H1 (cell line): ENCODE measurements around the gene SRF. TPM values are rescaled to one million over a fixed set of nuclear protein-coding genes. Genes with fewer than 3 reads are reported as not detected.

Experiments
- CTCF ChIA-PET: fragments of 300-600 bp; sonication (Branson Sonifier 250); formaldehyde crosslinking; loops from one replicate; lab custom pipeline; 2021; ENCODE audit not compliant: partially characterized antibody; lab: Charles Lee
- POLR2A ChIA-PET: fragments of 300-600 bp; sonication (Branson Sonifier 250); formaldehyde crosslinking; loops from one replicate; lab custom pipeline; 2021; ENCODE audit warnings: inconsistent platforms; ENCODE audit not compliant: partially characterized antibody; lab: Charles Lee
- DNase-seq, 2 experiments: peaks; one replicate each; pipeline versions ENCODE4 v3.0.0 to v3.0.0-alpha.2; 2010 to 2022; ENCODE audit warnings: low spot score in 2 of 2, low read depth in 1 of 2, mixed read lengths in 1 of 2
- FAIRE-seq: peaks from 2 replicates; lab custom pipeline; 2011; peaks lifted over from hg19 to GRCh38; lab: Jason Lieb, UNC
- H2AFZ ChIP-seq: 2 replicates; pipeline ENCODE4 v1.8.1; 2012; ENCODE audit warnings: low read length, inconsistent platforms
- H2AK5ac ChIP-seq: 2 replicates; pipeline ENCODE4 v1.6.1; 2013; ENCODE audit warnings: low read depth, low read length
- H2BK120ac ChIP-seq: replicated peaks from 2 replicates; pipeline ENCODE3; 2013; ENCODE audit warnings: low read depth, low read length, inconsistent platforms
- H2BK12ac ChIP-seq: 2 replicates; pipeline ENCODE4 v1.6.1; 2013; ENCODE audit warnings: low read depth, low read length
- H2BK15ac ChIP-seq: 2 replicates; pipeline ENCODE4 v1.6.1; 2013; ENCODE audit warnings: low read length
- H2BK20ac ChIP-seq: 2 replicates; pipeline ENCODE4 v1.6.1; 2013; ENCODE audit warnings: low read length
- H2BK5ac ChIP-seq: 2 replicates; pipeline ENCODE4 v1.6.1; 2013; ENCODE audit warnings: low read depth, low read length
- H3K14ac ChIP-seq: 2 replicates; pipeline ENCODE4 v1.6.1; 2013; ENCODE audit warnings: inconsistent platforms; ENCODE audit not compliant: insufficient read length
- H3K18ac ChIP-seq: 2 replicates; pipeline ENCODE4 v1.6.1; 2013; ENCODE audit warnings: low read length; ENCODE audit errors: extremely low read depth
- H3K23ac ChIP-seq: 2 replicates; pipeline ENCODE4 v1.6.1; 2013; ENCODE audit warnings: inconsistent platforms; ENCODE audit not compliant: insufficient read length
- H3K23me2 ChIP-seq: 2 replicates; pipeline ENCODE4 v1.6.1; 2013; ENCODE audit warnings: low read depth, low read length
- H3K27ac ChIP-seq: 2 replicates; pipeline ENCODE4 v1.6.1; 2011; ENCODE audit warnings: low read depth, low read length, inconsistent platforms
- H3K27me3 ChIP-seq, 4 experiments: replicated peaks in 1 of 4; 1 replicate in 1 of 4; 2 replicates in 3 of 4; pipeline versions ENCODE4 v1.6.1 to v1.8.1; 2011 to 2013; ENCODE audit warnings: low read length in 3 of 4, mild to moderate bottlenecking in 3 of 4, inconsistent platforms in 2 of 4, mixed read lengths in 2 of 4, moderate library complexity in 1 of 4; ENCODE audit not compliant: control insufficient read depth in 3 of 4, insufficient read depth in 3 of 4; ENCODE audit errors: extremely low read depth in 1 of 4
- H3K36me3 ChIP-seq, 4 experiments: 2 replicates each; pipeline versions ENCODE4 v1.6.1 to v1.8.1; 2011 to 2013; ENCODE audit warnings: mild to moderate bottlenecking in 4 of 4, low read length in 3 of 4, moderate library complexity in 2 of 4, control low read depth in 1 of 4, inconsistent platforms in 1 of 4; ENCODE audit not compliant: insufficient read depth in 4 of 4, control insufficient read depth in 2 of 4
- H3K4ac ChIP-seq: replicated peaks from 2 replicates; pipeline ENCODE3; 2013; ENCODE audit warnings: low read length, low read depth, mixed read lengths, inconsistent platforms; ENCODE audit not compliant: insufficient read length
- H3K4me1 ChIP-seq, 4 experiments: replicated peaks in 1 of 4; 1 replicate in 1 of 4; 2 replicates in 3 of 4; pipeline versions ENCODE4 v1.6.1 to v1.8.1; 2011 to 2013; ENCODE audit warnings: low read length in 3 of 4, inconsistent platforms in 2 of 4, mixed read lengths in 1 of 4; ENCODE audit not compliant: insufficient read depth in 4 of 4, control insufficient read depth in 3 of 4
- H3K4me2 ChIP-seq, 2 experiments: 2 replicates each; pipeline versions ENCODE4 v1.6.1 to v1.8.1; 2011 to 2013; ENCODE audit warnings: low read depth in 2 of 2, low read length in 2 of 2, control low read depth in 1 of 2, inconsistent platforms in 1 of 2, mild to moderate bottlenecking in 1 of 2; ENCODE audit not compliant: insufficient read depth in 1 of 2
- H3K4me3 ChIP-seq, 4 experiments: fragments of 200-600, 300-600 bp in 1 of 4; sonication (generic), shearing (Covaris generic), sonication (Bioruptor Twin) in 1 of 4; 2 replicates each; pipeline versions ENCODE4 v1.5.1 to v1.8.1; 2011 to 2016; ENCODE audit warnings: low read length in 4 of 4, low read depth in 3 of 4, control low read depth in 2 of 4, inconsistent platforms in 2 of 4, mild to moderate bottlenecking in 2 of 4, mixed read lengths in 1 of 4, moderate library complexity in 1 of 4; ENCODE audit not compliant: insufficient read depth in 2 of 4; ENCODE audit errors: extremely low read depth in 1 of 4
- H3K56ac ChIP-seq: replicated peaks from 2 replicates; pipeline ENCODE3; 2013; ENCODE audit warnings: low read depth, mild to moderate bottlenecking, mixed read lengths, low read length, inconsistent platforms; ENCODE audit not compliant: insufficient read length
- H3K79me1 ChIP-seq: 2 replicates; pipeline ENCODE4 v1.6.1; 2013; ENCODE audit warnings: low read depth, low read length, control low read depth
- H3K79me2 ChIP-seq, 2 experiments: 2 replicates each; pipeline versions ENCODE4 v1.6.1 to v1.8.1; 2012 to 2013; ENCODE audit warnings: low read length in 2 of 2, mild to moderate bottlenecking in 2 of 2, inconsistent platforms in 1 of 2; ENCODE audit not compliant: insufficient read depth in 2 of 2, control insufficient read depth in 1 of 2
- H3K9ac ChIP-seq, 4 experiments: replicated peaks in 1 of 4; 1 replicate in 1 of 4; 2 replicates in 3 of 4; pipeline versions ENCODE4 v1.6.1 to v1.8.1; 2011 to 2013; ENCODE audit warnings: low read depth in 3 of 4, low read length in 3 of 4, control low read depth in 2 of 4, mild to moderate bottlenecking in 2 of 4, moderate library complexity in 2 of 4, inconsistent platforms in 1 of 4; ENCODE audit errors: extremely low read depth in 1 of 4
- H3K9me3 ChIP-seq, 2 experiments: 2 replicates each; pipeline versions ENCODE4 v1.6.1 to v1.8.1; 2012 to 2013; ENCODE audit warnings: mild to moderate bottlenecking in 2 of 2, moderate library complexity in 2 of 2, control low read depth in 1 of 2, inconsistent platforms in 1 of 2, low read depth in 1 of 2, low read length in 1 of 2, mixed read lengths in 1 of 2; ENCODE audit not compliant: insufficient read depth in 2 of 2
- H4K20me1 ChIP-seq, 2 experiments: replicated peaks in 1 of 2; 2 replicates each; pipeline versions ENCODE3 to v1.8.1; 2011 to 2013; ENCODE audit warnings: inconsistent platforms in 2 of 2, low read length in 2 of 2, mild to moderate bottlenecking in 1 of 2; ENCODE audit not compliant: insufficient read depth in 2 of 2, control insufficient read depth in 1 of 2
- H4K5ac ChIP-seq: 2 replicates; pipeline ENCODE4 v1.6.1; 2013; ENCODE audit warnings: low read length, low read depth, mixed read lengths, inconsistent platforms; ENCODE audit not compliant: insufficient read length
- H4K8ac ChIP-seq: 2 replicates; pipeline ENCODE4 v1.8.0; 2013; ENCODE audit warnings: mild to moderate bottlenecking, moderate library complexity, low read length, inconsistent platforms; ENCODE audit not compliant: insufficient read depth; ENCODE audit errors: extremely low read depth
- H4K91ac ChIP-seq: replicated peaks from 2 replicates; pipeline ENCODE3; 2013; ENCODE audit warnings: low read length, mixed read lengths, inconsistent platforms; ENCODE audit not compliant: insufficient read length
- BACH1 ChIP-seq: IDR thresholded peaks from 2 replicates; pipeline ENCODE4 v1.6.1; 2012; ENCODE audit warnings: low read length, improper control_type of control experiment
- CEBPB ChIP-seq: IDR thresholded peaks from 2 replicates; pipeline ENCODE4 v1.6.1; 2012; ENCODE audit warnings: low read depth, low read length
- CHD1 ChIP-seq: IDR thresholded peaks from 2 replicates; pipeline ENCODE4 v1.6.1; 2012; ENCODE audit warnings: low read depth, low read length, improper control_type of control experiment
- EGR1 ChIP-seq: IDR thresholded peaks from 2 replicates; pipeline ENCODE4 v1.6.1; 2011; ENCODE audit warnings: low read depth, low read length, borderline replicate concordance
- JUN ChIP-seq: IDR thresholded peaks from 2 replicates; pipeline ENCODE4 v1.6.1; 2011; ENCODE audit warnings: low read depth, mild to moderate bottlenecking, improper control_type of control experiment, low read length
- NRF1 ChIP-seq: IDR thresholded peaks from 2 replicates; pipeline ENCODE4 v1.6.1; 2011; ENCODE audit warnings: mild to moderate bottlenecking, low read depth, low read length, improper control_type of control experiment
- POLR2A ChIP-seq, 2 experiments: IDR thresholded peaks; 1 replicate in 1 of 2; 2 replicates in 1 of 2; pipeline ENCODE4 v1.6.1; 2011; ENCODE audit warnings: low read depth in 2 of 2, low read length in 2 of 2, mild to moderate bottlenecking in 2 of 2; ENCODE audit errors: control extremely low read depth in 1 of 2
- POU5F1 ChIP-seq: IDR thresholded peaks from 2 replicates; pipeline ENCODE4 v1.6.1; 2011; ENCODE audit warnings: low read depth, mild to moderate bottlenecking, low read length, moderate library complexity
- SAP30 ChIP-seq: fragments of 300-600 bp; sonication (generic); IDR thresholded peaks from 2 replicates; pipeline ENCODE4 v1.7.1; 2012; ENCODE audit warnings: low read length, moderate library complexity, mild to moderate bottlenecking, inconsistent platforms; ENCODE audit not compliant: insufficient read depth, insufficient replicate concordance
- ZNF274 ChIP-seq: IDR thresholded peaks from 2 replicates; pipeline ENCODE4 v1.7.0; 2012; ENCODE audit warnings: low read length, borderline replicate concordance; ENCODE audit errors: extremely low read depth
- WGBS, 2 experiments: shearing (Covaris generic) in 1 of 2; methylation state at CpG; one replicate each; pipeline versions ENCODE4 v1.1.6 to v1.1.7; 2013 to 2015; ENCODE audit warnings: low lambda C conversion rate in 2 of 2, mixed read lengths in 2 of 2, inconsistent platforms in 1 of 2, low coverage in 1 of 2, missing lambda C conversion rate in 1 of 2; ENCODE audit not compliant: insufficient replicate concordance in 2 of 2, insufficient coverage in 1 of 2, insufficient read length in 1 of 2; ENCODE audit errors: extremely low coverage in 1 of 2, missing lambda C conversion rate in 1 of 2; 5-methylcytosine and 5-hydroxymethylcytosine counted together
- polyA plus RNA-seq, 7 experiments: library from polyadenylated mRNA; depleted of rRNA in 3 of 7; stranded (reverse) in 5 of 7; unstranded in 2 of 7; fragments of >200 nt in 5 of 7; fragments of 200-250 nt in 2 of 7; gene quantifications; 1 replicate in 5 of 7; 2 replicates in 1 of 7; 4 replicates in 1 of 7; pipeline versions ENCODE4 v1.2.1 to v1.2.3, GENCODE V29; 2011 to 2013; ENCODE audit warnings: missing spikeins in 2 of 7, mixed read lengths in 2 of 7
- total RNA-seq: library from RNA; stranded (reverse); fragmentation: NEBNext Ultra II Directional; extraction: Animal tissue kit (Norgen Biotek cat#: 25700); gene quantifications from 2 replicates; pipeline ENCODE4 v1.2.1, GENCODE V29; 2021

The SRF gene
- total and polyA plus RNA-seq, 2 of the 8 experiments (the other 6 are each of a cell fraction or from before 2014, with no cell fraction given) = 49.0 to 69.5 TPM

DNA sequence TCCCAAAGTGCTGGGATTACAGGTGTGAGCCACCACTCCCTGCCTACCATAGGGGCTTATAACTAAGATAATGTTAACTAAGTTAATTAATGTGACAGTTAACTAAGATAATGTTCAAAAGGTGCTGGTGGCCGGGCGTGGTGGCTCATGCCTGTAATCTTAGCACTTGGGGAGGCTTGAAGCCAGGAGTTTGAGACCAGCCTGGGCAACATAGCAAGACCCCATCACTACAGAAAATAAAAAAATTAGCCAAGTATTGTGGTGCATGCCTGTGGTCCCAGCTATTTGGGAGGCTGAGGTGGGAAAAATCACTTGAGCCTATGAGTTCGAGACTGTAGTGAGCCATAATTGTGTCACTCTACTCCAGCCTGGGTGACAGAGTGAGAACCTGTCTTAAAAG is 32.8 kb upstream of the SRF start:
- no peak overlapping the region for H2AFZ ChIP-seq
- no peak overlapping the region for H4K5ac ChIP-seq

More for the DNA sequence above, 32.8 kb upstream of the SRF start:
- Histone ChIP-seq H3K4me3 (no peak overlapping the region), H4K91ac (no peak overlapping the region), H3K79me1 (no peaks in the 10 kb centered on the region), H2BK120ac (no peak overlapping the region), H3K79me2 (no peaks in the 10 kb centered on the region), H3K9ac (no peak overlapping the region), H2AK5ac (no peak overlapping the region), H3K4me1 (peaks cover 0 to 5% (median 2%) of the 10 kb centered on the region in 4 experiments; a peak in 3 of 7 replicates), H4K8ac (no peak overlapping the region), H3K23ac (no peak overlapping the region), H3K27ac (no peak overlapping the region), H2BK15ac (no peak overlapping the region), H2BK5ac (no peak overlapping the region), H3K23me2 (no peaks in the 10 kb centered on the region), H3K56ac (no peak overlapping the region), H3K9me3 (no peaks in the 10 kb centered on the region), H3K36me3 (no peaks in the 10 kb centered on the region; a peak in 4 of 8 replicates), H3K4ac (no peak overlapping the region), H3K27me3 (no peaks in the 10 kb centered on the region), H2BK12ac (no peak overlapping the region), H2BK20ac (no peak overlapping the region), H3K18ac (no peak overlapping the region), H3K4me2 (no peak overlapping the region), H4K20me1 (no peaks in the 10 kb centered on the region), H3K14ac (no peak overlapping the region)
- no peak for DNase-seq
- ChIA-PET CTCF (interaction anchor here (0.7 to 2.1 kb wide), 3 partner anchors 62 to 104 kb away, joined by 3 to 11 read pairs (median 5); partner anchors contain the start of gene PTK7), POLR2A (interaction anchor here (0.7 to 1.6 kb wide), 2 partner anchors 32 to 85 kb away, joined by 3 to 5 read pairs; partner anchors contain the start of gene CUL7)
- no peak for TF ChIP-seq BACH1
- TF ChIP-seq JUN = no peak
- TF ChIP-seq CEBPB = no peak
- TF ChIP-seq EGR1 = no peak
- TF ChIP-seq CHD1 = no peak
- TF ChIP-seq ZNF274 = no peak
- no peak for TF ChIP-seq NRF1
- TF ChIP-seq POLR2A (IDR thresholded peaks at IDR 0.05; ENCODE audit: control extremely low read depth in 1 of 2, low read depth in 2 of 2, low read length in 2 of 2) = no peak
- TF ChIP-seq SAP30 = no peak
- TF ChIP-seq POU5F1 = no peak
- no peak for FAIRE-seq
- WGBS, 2 experiments = 95% methylated on average over 3 of the region's 3 CpGs; no CpG with 5 or more reads in 1 of the 2 experiments
